Small intestine (tissue), 7 donors: Measurements from ENCODE around the gene TBC1D1. TPM values are rescaled to one million over a fixed set of nuclear protein-coding genes. Genes with fewer than 3 reads are reported as not detected.
A peak's percentile ranks its signal among the peaks of the same experiment; 100 is the strongest.

Experiments used
- DNase-seq, 2 donors: peaks; one replicate each; pipeline versions ENCODE4 v3.0.0 to v3.0.0-alpha.2; 2013
- FAIRE-seq: peaks from 2 replicates; lab custom pipeline; 2012; peaks lifted over from hg19 to GRCh38; lab: Jason Lieb, UNC
- H3K27ac ChIP-seq, 3 donors: one replicate each; pipeline ENCODE4 v1.5.1; 2013; ENCODE audit warnings: low read length in 2 of 3, mild to moderate bottlenecking in 2 of 3, control low read depth in 1 of 3, inconsistent platforms in 1 of 3, low read depth in 1 of 3, moderate library complexity in 1 of 3
- H3K27me3 ChIP-seq, 3 donors: one replicate each; pipeline ENCODE4 v1.6.1; 2013; ENCODE audit warnings: low read length in 3 of 3, inconsistent platforms in 1 of 3; ENCODE audit not compliant: control insufficient read depth in 3 of 3, insufficient read depth in 3 of 3
- H3K36me3 ChIP-seq, 3 donors: one replicate each; pipeline ENCODE4 v1.6.1; 2013; ENCODE audit warnings: low read length in 3 of 3, inconsistent platforms in 1 of 3, low read depth in 1 of 3, mild to moderate bottlenecking in 1 of 3, moderate library complexity in 1 of 3; ENCODE audit not compliant: control insufficient read depth in 3 of 3, insufficient read depth in 2 of 3
- H3K4me1 ChIP-seq, 3 donors: one replicate each; pipeline ENCODE4 v1.6.1; 2013; ENCODE audit warnings: low read length in 2 of 3, inconsistent platforms in 1 of 3, low read depth in 1 of 3, mild to moderate bottlenecking in 1 of 3, moderate library complexity in 1 of 3; ENCODE audit not compliant: control insufficient read depth in 3 of 3, insufficient read depth in 2 of 3
- H3K4me3 ChIP-seq, 3 donors: one replicate each; pipeline ENCODE4 v1.5.1; 2013; ENCODE audit warnings: low read length in 3 of 3, control low read depth in 1 of 3, inconsistent platforms in 1 of 3, low read depth in 1 of 3, mild to moderate bottlenecking in 1 of 3, moderate library complexity in 1 of 3
- H3K9me3 ChIP-seq, 2 donors: one replicate each; pipeline ENCODE4 v1.6.1; 2013; ENCODE audit warnings: low read depth in 1 of 2, low read length in 1 of 2; ENCODE audit not compliant: control insufficient read depth in 2 of 2, insufficient read depth in 1 of 2
- WGBS, 3 donors: extraction: QIAGEN DNeasy Blood & Tissue Kit; methylation state at CpG; one replicate each; pipeline ENCODE4 v1.1.7; 2013; 5-methylcytosine and 5-hydroxymethylcytosine counted together
- polyA plus RNA-seq, 4 donors: library from polyadenylated mRNA; stranded (reverse) in 3 of 4; unstranded in 1 of 4; fragments of 200-250 nt in 3 of 4; fragments of 120-200 nt in 1 of 4; gene quantifications; one replicate each; pipeline versions ENCODE4 v1.2.1 to v1.2.3, GENCODE V29; 2013
- donor health status: healthy with polysubstance abuse.
- donor health status: control.
- donor health status: control.
- donor health status: Bipolar disorder and iron deficiency.
- donor health status: healthy.

Gene TBC1D1
- polyA plus RNA-seq, 4 donors = 38.3 to 118 (median 41.5) TPM

- peak overlapping the region in 2 of 3 donors; percentile 2 to 81 for H3K27ac ChIP-seq
- no peak overlapping the region for H3K4me3 ChIP-seq
- H3K9me3 ChIP-seq = no peaks in the 10 kb centered on the region
- DNase-seq (no peak), FAIRE-seq (no peak)
- H3K36me3 ChIP-seq = peaks cover 3 to 39% (median 13%) of the 10 kb centered on the region in 3 donors
- H3K4me1 ChIP-seq = peaks cover 0 to 50% (median 28%) of the 10 kb centered on the region in 3 donors
- no peaks in the 10 kb centered on the region for H3K27me3 ChIP-seq
- 86 to 88% (median 88%) methylated on average over 6 of the region's 6 CpGs for WGBS, 3 donors
These were observed 191.1 kb downstream of the TBC1D1 start for GRCh38 chr4:38082021-38082420.

GRCh38 chr4:38082424-38083385 is 191.8 kb downstream of the TBC1D1 start:
- Histone ChIP-seq H3K27ac (peak overlapping the region in 2 of 3 donors; percentile 2 to 81), H3K4me3 (no peak overlapping the region), H3K4me1 (peaks cover 0 to 48% (median 26%) of the 10 kb centered on the region in 3 donors), H3K9me3 (no peaks in the 10 kb centered on the region), H3K27me3 (no peaks in the 10 kb centered on the region), H3K36me3 (peaks cover 3 to 41% (median 12%) of the 10 kb centered on the region in 3 donors)
- no peak for FAIRE-seq
- DNase-seq = no peak
- 76 to 81% (median 81%) methylated on average over 11 of the region's 11 CpGs for WGBS, 3 donors

GRCh38 chr4:38084877-38085711 is 194.2 kb downstream of the TBC1D1 start:
- Histone ChIP-seq H3K4me3 (no peak overlapping the region), H3K27ac (peak overlapping the region in 1 of 3 donors; percentile 4), H3K9me3 (no peaks in the 10 kb centered on the region), H3K36me3 (peaks cover 3 to 37% (median 10%) of the 10 kb centered on the region in 3 donors), H3K4me1 (peaks cover 0 to 28% (median 14%) of the 10 kb centered on the region in 3 donors), H3K27me3 (no peaks in the 10 kb centered on the region)
- 66 to 91% (median 85%) methylated on average over 13 of the region's 13 CpGs for WGBS, 3 donors
- DNase-seq (no peak), FAIRE-seq (no peak)

GRCh38 chr4:38085751-38086150 is 194.9 kb downstream of the TBC1D1 start:
- Histone ChIP-seq H3K27me3 (no peaks in the 10 kb centered on the region), H3K4me3 (no peak overlapping the region), H3K27ac (peak overlapping the region in 1 of 3 donors; percentile 4), H3K36me3 (peaks cover 3 to 31% (median 10%) of the 10 kb centered on the region in 3 donors), H3K4me1 (peaks cover 0 to 29% (median 9%) of the 10 kb centered on the region in 3 donors), H3K9me3 (no peaks in the 10 kb centered on the region)
- 73 to 83% (median 73%) methylated on average over 4 of the region's 4 CpGs for WGBS, 3 donors
- FAIRE-seq (no peak), DNase-seq (no peak)

GRCh38 chr4:38086151-38086848 is 195.4 kb downstream of the TBC1D1 start:
- H3K9me3 ChIP-seq = no peaks in the 10 kb centered on the region
- FAIRE-seq = no peak
- H3K27ac ChIP-seq = no peak overlapping the region
- no peaks in the 10 kb centered on the region for H3K27me3 ChIP-seq
- 80 to 88% (median 85%) methylated on average over 9 of the region's 9 CpGs for WGBS, 3 donors
- no peak for DNase-seq
- H3K4me1 ChIP-seq = peaks cover 0 to 29% (median 4%) of the 10 kb centered on the region in 3 donors
- peaks cover 3 to 25% (median 10%) of the 10 kb centered on the region in 3 donors for H3K36me3 ChIP-seq
- no peak overlapping the region for H3K4me3 ChIP-seq

GRCh38 chr4:38086849-38087226 is 196.0 kb downstream of the TBC1D1 start:
- Histone ChIP-seq H3K36me3 (peaks cover 3 to 24% (median 10%) of the 10 kb centered on the region in 3 donors), H3K4me1 (peaks cover 0 to 29% (median 3%) of the 10 kb centered on the region in 3 donors), H3K4me3 (no peak overlapping the region), H3K27ac (no peak overlapping the region), H3K27me3 (no peaks in the 10 kb centered on the region), H3K9me3 (no peaks in the 10 kb centered on the region)
- WGBS, 3 donors = 81 to 83% (median 82%) methylated on average over 2 of the region's 2 CpGs
- DNase-seq (no peak), FAIRE-seq (no peak)

- H3K27ac ChIP-seq = no peak overlapping the region
- no peaks in the 10 kb centered on the region for H3K27me3 ChIP-seq
- H3K4me1 ChIP-seq = peaks cover 0 to 17% (median 0%) of the 10 kb centered on the region in 3 donors
- no peaks in the 10 kb centered on the region for H3K9me3 ChIP-seq
- no peak overlapping the region for H3K4me3 ChIP-seq
- FAIRE-seq (no peak), DNase-seq (no peak)
- peaks cover 3 to 20% (median 10%) of the 10 kb centered on the region in 3 donors for H3K36me3 ChIP-seq
These were observed 197.4 kb downstream of the TBC1D1 start for GRCh38 chr4:38088321-38088720.
